Retina (tissue), 1 donor: Measurements from ENCODE around the gene LILRB4.
"Not testable (repeated sequence)": the region's sequence is repeated elsewhere in the genome, so short reads cannot be mapped to it uniquely, and the experiment has no call there.

Source experiments
- DNase-seq: peaks from one replicate; pipeline ENCODE4 v3.0.0-alpha.2; 2016

Gene LILRB4

DNA sequence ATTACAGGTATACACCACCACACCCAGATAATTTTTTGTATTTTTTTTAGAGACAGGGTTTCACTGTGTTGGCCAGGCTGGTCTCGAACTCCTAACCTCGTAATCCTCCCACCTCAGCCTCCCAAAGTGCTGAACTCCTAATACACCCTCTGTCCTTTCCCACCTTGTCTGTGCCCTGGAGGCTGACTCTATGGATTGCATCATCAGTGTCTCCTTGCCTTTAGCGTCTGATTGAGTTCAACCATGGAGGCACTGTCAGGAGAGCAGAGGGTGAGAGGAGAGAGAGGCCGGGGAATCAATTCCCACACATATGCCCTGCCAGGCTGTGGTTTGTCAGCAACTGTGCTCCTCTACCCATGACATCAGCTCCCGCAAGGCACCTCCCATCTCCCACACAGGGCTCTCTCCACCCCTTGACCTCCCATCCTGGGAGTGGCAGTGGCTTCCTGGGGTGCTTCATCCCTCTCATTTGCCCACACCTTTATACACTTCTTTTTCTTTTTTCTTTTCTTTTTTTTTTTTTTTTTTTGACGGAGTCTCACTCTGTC lies 12.6 kb upstream of the LILRB4 start:
- no peak for DNase-seq

DNA sequence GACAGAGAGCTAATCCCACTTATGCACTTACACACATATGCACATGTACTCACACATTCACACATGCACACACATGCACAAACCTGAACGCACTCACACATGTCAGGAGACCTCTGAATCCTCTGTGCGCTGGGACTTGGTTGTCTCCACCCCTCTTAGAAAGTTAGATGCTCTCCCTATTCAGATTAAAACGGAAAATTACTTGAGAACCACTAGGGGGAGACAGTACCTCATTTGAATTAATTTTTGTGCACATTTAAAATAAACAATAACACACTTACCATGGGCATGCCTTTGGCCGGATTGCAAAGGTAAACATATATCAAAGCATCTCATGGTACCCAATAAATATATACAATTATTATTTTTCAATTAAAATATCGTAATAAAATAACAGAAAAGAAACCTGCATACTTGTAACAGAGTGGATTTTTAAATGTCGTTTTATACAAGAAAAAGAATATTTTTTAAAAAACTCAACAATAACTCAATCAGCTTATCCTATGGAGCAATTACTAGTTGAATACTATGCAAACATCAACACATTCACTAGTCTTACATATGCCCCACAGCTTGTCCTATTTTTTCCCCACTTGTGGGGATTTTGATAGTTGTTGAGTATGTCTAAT lies 9.5 kb upstream of the LILRB4 start:
- DNase-seq, result no peak

DNA sequence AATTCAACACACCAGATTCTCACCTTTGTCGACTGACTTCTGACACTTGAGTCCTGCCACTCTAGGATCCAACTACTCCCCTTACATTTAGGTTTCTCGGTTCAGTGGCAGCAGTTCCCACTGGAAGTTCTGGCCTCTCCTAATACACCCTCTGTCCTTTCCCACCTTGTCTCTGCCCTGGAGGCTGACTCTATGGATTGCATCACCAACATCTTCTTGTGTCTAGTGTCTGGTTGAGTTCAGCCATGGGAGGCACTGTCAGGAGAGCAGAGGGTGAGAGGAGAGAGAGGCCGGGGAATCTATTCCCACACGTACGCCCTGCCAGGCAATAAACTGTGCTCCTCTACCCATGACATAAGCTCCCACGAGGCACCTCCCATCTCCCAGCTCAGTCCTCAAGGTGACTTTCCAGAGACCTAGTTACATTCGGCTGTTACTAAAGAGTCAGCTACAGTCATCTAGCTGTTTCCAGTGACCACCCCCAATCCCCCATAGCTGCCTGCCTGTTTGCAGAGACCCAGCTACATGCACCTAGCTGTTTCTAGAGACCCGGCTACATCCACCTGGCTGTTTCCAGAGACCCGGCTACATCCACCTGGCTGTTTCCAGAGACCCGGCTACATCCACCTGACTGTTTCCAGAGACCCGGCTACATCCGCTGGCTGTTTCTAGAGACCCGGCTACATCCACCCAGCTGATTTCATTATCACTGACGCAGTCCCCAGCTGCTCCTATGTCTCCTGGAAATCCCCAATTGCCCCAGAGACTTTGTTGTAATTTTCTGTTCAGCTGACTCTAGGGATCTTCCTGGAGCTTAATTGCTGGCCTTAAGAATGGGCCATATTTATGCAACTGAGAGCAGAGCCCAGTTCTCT lies 8.1 kb upstream of the LILRB4 start:
- DNase-seq, result no peak

DNA sequence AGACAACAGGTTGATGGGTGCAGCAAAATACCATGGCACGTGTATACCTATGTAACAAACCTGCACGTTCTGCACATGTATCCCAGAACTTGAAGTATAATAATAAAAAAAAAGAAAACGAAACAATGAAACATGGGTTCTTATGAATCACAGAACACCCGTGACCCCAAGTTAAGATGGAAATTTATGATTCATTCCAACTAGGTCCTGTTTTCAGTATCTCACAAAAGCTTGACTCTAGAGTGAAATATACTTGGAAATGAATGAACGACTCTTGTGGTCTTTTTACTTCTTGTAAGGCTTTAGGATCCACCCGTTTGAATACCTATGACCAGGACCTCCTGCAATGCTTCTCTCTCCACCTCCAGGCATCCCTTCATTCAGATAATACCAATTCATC lies 3.5 kb upstream of the LILRB4 start:
- DNase-seq, result no peak

DNA sequence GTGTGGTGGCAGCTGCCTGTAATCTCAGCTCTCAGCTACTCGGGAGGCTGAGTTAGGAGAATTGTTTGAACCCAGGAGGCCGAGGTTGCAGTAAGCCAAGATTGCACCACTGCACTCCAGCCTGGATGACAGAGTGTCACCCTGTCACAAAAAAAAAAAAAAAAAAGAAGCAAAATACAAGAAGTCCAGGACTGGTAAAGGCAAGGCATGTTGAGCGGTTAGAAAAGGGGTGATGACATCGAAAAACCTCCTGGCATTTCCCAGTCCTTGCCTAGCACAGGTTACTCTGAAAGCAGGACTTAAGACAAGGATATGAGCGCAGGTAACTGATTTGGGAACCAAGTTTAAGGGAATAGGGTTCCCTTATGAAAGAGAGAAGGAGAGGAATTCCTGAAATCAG lies 2.5 kb upstream of the LILRB4 start:
- no peak for DNase-seq

DNA sequence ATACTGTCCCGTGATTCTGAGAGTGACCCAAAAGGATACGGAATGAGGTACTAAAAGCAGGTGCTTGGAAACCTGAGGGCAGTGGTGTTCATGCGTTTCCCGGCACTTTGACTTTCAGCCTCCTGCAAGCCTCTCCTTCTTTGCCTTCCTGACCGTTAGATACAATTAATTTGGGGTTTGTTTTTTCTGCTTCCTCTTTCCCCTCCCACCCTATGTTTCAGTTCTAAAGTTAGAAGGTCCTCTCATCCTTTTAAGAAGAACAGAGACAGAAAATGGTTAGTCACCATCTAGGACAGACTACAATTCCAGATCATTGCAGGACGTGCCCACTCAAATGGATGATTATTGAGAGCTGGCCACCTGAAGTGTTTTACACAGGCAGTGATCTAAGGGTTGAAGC lies 1.8 kb upstream of the LILRB4 start:
- no peak for DNase-seq

DNA sequence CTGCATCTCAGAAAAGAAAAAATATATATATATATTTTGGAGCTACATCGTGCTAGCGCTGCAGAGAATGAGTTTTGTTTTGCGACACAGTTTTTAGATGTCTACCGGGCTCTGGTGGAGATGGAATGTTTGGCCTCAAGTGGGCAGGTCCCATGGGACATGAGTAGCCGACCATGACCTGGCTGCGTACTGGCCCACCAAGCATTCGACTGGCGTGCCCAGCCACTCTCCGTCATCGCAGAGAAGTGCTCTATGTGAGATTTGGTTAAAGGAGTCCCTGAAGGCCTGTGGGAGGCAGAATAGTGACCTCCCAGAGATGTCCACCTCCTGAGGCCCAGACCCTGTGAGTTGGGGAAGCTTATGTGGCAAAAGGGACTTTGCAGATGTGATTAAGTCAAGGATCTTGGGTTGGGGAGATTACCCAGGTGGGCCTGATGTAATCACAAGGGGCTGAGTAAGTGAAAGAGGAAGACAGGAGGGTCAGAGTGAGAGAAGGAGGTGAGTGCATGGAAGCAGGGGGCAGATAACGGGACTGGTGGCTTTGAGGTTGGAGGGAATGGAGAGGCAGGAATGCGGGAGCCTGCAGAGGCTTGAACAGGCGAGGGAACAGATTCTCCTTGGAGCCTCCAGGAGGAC lies 821 bp upstream of the LILRB4 start:
- DNase-seq, result no peak

DNA sequence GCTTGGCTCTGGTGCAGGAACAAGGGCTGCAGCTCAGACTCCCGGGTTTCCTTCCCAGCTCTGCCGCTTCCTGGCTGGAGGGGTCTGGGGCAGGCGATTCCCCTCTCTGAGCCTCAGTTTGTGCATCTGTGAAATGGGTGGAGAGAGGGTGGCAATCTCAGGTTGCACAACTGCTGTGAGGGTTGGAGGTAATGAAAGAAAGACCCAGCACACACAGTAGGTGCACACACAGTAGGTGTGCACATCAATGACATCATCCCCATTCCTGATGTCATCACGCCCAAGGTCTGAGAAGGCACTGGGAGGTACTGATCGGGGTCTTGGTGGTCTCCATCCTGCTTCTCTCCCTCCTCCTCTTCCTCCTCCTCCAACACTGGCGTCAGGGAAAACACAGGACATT lies 2.7 kb downstream of the LILRB4 start:
- DNase-seq, result no peak

DNA sequence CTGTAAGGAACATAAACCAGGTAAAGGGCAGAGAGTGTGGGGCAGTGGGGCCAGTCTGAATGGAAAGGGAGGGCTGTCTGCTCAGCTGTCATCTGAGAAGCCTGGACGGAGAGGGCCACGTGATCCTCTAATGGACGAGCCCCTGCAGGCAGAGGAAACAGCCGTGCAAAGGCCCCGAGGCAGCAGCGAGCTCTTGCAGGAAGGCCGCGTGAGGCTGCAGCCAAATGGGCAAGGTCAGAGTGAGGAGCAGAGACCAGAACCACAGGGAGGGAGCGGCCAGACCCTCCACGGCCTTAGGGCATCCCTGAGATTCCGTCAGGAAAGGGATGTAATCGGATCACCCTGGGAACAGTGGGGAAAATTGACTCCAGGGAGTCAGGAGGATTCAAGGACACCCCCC lies 4.4 kb downstream of the LILRB4 start:
- no peak for DNase-seq

DNA sequence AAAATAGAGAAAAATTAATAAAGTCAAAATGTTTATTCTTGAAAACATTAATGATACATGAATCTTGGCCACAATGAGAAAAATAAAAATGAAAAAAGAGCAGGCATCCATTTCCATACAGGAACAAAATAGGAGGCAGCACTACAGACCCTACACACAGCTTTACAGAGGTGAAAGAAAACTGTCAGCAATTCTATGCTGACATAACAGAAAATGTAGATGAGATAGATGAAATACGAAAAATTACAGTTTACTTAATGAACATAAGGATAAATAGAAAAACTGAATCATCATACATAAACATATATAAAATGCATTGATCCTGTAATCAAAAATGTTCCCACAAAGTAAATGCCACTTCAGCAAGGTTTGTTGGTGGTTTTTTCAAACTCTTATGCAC lies 5.6 kb downstream of the LILRB4 start:
- no peak for DNase-seq

DNA sequence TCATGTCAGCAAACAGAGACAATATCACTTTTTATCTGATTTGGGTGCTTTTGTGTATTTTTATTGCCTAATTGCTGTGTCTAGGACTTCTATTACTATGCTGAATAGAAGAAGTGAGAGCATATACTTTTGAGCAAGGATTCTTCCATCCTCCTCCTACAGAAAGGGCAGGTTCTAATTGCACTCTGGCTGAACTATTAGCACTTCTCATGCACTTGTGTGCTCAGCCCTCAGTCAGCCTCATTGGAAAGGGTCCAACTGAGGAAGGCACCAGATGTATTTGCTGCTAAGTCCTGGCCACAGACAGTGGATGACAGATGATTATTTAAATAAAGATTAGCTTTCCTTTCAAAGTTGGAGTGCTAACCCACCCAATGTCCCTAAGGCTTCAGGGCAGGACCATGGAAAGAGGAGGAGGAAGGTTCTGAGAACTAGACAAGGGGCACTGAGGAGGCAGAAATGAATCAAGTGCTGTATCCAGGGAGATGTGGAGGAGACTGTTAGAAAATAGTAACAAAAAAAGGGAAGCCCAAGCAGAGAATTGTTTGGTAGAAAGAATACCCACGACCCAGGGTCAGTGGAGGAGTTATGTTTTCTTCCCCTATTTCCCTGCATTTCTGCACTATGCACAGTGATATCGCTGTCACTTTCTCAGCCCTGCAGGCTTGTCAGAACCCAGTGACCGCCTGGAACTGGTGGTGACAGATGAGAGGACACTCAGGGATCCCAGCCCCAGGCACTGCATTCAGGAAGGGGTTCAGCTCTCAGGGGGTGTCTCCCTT lies 8.0 kb downstream of the LILRB4 start:
- no peak for DNase-seq

DNA sequence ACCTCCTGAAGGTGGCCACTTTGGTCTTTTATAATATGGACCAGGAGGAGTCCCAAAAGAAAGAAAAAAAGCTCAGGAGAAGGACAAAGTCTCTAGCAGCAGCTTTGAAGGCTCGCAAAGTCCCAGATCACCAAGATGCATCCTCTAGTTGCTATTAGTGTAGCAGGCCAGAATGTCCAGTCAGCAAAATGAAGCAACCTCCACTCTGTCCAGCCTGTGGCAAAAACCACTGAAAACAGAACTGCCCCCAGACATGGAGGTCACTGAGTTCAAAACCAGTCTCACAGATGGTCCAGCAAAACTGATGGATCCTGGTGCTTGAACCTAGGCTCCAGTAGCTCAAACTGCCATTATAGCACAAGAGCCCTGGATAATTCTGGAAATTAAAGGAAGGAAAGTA lies 10.4 kb downstream of the LILRB4 start:
- no peak for DNase-seq

DNA sequence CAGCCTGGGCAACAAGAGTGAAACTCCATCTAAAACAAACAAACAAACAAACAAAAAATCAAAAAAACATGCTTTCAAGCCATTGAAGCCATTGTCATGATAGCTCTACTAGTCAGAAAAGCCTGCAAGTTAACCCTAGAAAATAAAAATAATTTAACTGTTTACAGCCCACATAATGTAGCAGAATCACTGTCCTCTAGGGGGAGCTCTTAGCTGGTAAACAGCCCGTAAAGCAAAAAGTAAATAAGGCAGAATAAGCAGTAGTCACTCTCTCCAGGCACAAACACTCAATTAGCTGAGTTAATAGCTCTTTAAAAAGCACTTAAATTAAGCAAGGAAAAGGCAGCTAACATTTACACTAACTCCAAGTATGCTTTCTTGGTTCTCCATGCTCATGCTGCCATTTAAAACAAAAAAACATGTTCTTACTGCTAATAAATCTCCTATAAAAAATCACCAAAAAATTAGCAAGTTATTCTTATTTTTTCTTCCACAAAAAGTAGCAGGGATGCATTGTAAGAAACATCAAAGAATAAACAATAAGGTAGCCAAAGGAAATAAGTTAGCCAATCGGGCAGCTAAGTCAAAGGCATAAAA lies 11.3 kb downstream of the LILRB4 start:
- peak; percentile 21 for DNase-seq

DNA sequence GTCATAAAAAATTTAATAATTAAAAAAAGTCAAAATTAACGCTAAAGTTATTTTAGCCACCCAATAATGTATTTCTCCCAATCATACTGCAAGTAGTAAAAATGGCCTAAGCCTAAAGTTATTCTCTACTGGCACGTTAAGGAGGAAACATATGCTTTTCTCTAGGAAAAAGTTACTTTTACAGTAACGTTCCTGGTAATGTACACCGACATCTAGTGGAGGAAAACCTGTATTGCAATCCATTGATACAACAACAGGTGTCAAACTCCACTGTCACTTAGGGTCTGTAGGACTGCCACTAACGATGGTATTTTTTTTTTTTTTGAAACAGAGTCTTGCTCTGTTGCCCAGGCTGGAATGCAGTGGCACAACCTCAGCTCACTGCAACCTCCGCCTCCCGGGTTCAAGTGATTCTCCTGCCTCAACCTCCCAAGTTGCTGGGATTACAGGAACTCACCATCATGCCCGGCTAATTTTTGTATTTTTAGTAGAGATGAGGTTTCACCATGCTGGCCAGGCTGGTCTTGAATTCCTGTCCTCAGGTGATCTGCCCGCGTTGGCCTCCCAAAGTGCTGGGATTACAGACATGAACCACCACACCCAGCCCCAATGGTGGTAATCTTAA lies 13.5 kb downstream of the LILRB4 start:
- peak; percentile 16 for DNase-seq

DNA sequence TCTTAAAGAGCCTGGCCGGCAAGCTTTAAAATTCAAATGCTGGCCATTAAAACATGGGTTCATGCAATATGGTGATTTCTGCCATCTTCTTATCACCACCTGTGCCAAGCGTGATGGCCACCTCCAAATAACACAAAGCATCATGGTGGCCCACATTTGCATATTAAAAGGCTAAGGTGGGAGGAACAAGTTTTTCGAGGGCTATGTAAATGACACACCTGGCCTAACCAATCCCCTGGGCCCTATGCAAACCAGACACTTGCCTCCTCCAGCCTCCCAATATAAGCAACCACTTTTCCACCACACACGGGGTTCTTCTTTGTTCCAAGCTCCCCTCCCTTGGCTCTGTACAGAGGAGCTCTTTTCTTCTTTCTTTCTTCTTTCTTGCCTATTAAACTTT lies 14.4 kb downstream of the LILRB4 start:
- no peak for DNase-seq

DNA sequence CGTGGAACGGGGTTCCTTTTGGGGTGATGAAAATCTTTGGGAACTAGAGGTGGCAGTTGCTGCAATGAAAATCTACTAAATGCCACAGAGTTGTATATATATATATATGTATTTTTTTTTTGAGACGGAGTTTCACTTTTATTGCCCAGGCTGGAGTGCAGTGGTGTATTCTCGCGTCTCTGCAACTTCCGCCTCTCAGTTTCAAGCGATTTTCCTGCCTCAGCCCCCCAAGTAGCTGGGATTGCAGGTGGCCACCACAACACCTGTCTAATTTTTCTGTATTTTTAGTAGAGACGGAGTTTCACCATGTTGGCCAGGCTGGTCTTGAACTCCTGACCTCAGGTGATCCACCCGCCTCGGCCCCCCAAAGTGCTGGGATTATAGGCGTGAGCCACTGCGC lies 18.8 kb downstream of the LILRB4 start:
- not testable (repeated sequence) for DNase-seq

DNA sequence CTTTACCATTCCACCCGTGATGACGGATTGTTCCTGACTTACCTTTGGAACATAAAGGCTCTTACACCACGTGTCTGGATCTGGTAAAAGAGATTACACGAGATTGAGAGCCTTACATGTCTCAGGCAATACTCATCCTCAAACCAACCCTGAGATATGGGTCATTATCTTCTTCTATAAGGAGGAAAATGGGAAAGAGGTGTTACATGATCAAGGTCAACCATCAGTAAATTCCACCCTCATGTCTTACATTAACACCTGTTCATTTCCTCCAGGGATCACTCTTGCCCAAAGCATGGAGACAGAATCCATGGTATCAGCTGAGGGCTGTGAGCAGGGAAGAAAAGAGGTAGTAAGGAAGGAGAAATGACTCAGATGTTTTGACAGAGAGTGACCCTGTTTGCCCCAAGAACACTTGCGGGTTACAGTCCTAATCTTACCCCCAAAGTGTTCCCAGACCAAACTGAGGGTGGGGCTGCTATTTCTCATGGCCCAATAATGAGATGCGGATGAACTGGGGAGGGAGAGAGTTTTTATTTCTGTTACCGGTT lies 19.6 kb downstream of the LILRB4 start:
- no peak for DNase-seq

DNA sequence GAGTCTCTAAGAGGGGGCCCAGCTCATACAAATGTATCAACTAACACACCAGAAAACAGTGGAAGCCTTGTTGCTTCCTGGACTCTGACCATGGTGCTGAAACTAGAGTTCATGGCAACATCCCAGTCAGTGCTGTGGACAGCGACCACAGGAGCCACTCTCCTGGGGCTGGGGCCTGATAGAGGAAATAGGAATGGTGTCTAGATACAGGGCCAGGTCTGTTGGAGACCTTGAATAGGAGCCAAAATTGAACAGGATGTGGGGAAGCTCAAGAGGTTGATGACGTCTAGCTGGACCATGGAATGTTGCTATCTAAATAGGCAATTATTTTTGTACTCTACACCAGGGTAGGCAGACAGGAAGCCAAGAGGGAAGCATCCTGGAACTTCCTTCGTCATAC lies 21.7 kb downstream of the LILRB4 start:
- DNase-seq, result no peak

DNA sequence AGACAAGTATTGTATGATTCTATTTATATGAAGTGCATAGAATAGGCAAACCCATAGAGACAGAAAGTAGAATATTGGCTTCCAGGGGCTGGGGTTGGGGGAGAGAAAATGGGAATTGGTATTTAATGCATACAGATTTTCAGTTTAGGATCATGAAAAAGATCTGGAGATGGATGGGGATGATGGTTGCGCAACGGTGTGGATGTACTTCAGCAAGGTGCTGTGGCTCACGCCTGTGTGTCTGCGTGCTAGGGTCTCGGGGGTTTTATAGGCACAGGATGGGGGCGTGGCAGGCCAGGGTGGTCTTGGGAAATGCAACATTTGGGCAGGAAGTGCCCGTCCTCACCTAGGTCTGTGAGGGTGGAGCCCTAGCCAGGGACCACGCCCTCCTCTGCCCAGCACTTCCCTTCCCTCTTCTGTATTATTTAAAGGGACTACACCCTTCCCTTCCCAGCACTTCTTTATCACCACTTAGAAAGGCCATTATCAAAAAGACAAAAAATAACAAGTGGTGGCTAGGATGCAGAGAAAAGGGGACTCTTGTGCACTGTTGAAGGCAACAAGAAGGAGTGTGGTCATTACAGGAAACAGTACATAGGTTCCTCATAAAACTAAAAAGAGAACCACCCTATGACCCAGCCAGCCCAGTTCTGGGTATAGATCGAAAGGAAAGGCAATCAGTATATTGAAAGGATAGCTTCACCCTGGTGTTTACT lies 29.0 kb downstream of the LILRB4 start:
- DNase-seq, result no peak

DNA sequence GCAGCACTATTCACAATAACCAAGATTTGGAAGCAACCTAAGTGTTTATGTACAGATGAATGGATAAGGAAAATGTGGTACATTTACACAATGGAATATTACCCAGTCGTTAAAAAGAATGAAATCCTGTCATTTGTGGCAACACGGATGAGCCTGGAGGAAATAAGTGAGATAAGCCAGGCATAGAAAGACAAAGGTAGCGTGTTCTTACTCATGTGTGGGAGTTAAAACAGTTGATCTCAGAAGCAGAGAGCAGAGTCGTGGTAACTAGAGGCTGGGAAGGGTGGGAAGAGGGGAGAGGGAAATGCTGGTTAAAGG lies 29.5 kb downstream of the LILRB4 start:
- no peak for DNase-seq

DNA sequence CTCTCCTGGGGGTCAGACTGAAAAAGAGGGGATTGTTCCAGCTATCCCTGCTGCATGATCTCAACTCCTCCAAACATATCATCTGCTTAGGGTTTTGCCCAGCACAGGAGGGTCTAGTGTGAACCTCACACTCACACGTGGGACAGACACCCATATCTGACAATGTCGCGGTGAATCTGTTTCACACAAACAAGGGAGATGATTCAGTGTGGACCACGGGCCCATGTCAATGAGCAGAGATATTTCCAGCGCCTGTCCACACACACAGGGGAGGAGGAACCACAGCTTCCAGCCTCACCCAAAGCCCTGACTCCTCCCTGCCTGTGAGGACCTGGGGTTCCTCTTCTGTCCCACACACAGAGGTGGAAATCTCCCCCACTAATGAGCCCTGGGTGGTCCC lies 31.9 kb downstream of the LILRB4 start:
- DNase-seq, result no peak
